Measurements from ENCODE around the gene ELOVL7.
"Not testable (repeated sequence)": the region's sequence is repeated elsewhere in the genome, so short reads cannot be mapped to it uniquely, and the experiment has no call there.

GRCh38 chr5:60816138-60816537 is 27.9 kb downstream of the ELOVL7 start:
- not testable (repeated sequence) for TF ChIP-seq CTCF (IDR thresholded peaks at IDR 0.05; ENCODE audit: low read length); EZH2 (IDR thresholded peaks at IDR 0.05; ENCODE audit: borderline replicate concordance, low read length)

Measured in OCI-LY1 (cell line).